ENCODE measurements around the gene LRRC18.

- TF ChIP-seq CTCF (IDR thresholded peaks at IDR 0.05; ENCODE audit: low read depth, low read length, poor library complexity, severe bottlenecking) (no peak), EZH2phosphoT487 (IDR thresholded peaks at IDR 0.05; ENCODE audit: borderline replicate concordance, low read length) (no peak)
These were observed 12.1 kb upstream of the LRRC18 start for GRCh38 chr10:48951707-48952106.

Data from DOHH2 (cell line).